Measurements from ENCODE around the gene MGAT4C.

DNA sequence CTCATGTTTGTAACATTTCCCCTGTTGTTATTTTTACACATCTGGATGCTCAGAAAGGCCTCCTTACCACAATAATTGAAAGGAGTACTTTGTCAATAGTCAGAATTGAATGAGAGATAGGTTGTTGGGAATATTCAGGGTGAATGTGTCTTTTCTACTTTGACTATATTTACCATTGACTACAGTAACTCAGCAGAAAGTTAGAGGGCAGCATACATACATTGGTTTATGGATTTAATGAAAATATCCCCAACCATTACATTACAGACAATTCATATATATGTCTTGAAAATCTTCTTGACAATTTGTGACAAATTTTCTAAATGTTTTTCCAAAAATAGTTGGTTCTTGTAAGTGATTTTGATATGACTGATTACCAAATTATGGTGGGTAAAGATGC, 284.4 kb downstream of the MGAT4C start:
- TF ChIP-seq, protein P1, sequence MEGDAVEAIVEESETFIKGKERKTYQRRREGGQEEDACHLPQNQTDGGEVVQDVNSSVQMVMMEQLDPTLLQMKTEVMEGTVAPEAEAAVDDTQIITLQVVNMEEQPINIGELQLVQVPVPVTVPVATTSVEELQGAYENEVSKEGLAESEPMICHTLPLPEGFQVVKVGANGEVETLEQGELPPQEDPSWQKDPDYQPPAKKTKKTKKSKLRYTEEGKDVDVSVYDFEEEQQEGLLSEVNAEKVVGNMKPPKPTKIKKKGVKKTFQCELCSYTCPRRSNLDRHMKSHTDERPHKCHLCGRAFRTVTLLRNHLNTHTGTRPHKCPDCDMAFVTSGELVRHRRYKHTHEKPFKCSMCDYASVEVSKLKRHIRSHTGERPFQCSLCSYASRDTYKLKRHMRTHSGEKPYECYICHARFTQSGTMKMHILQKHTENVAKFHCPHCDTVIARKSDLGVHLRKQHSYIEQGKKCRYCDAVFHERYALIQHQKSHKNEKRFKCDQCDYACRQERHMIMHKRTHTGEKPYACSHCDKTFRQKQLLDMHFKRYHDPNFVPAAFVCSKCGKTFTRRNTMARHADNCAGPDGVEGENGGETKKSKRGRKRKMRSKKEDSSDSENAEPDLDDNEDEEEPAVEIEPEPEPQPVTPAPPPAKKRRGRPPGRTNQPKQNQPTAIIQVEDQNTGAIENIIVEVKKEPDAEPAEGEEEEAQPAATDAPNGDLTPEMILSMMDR (IDR thresholded peaks at IDR 0.05) = peak; percentile 40
- TF ChIP-seq TAF1 (IDR thresholded peaks at IDR 0.05; ENCODE audit: borderline replicate concordance, low read depth, low read length) (no peak), NFIC (IDR thresholded peaks at IDR 0.05; ENCODE audit: borderline replicate concordance) (no peak)
